ENCODE measurements around the gene PDLIM1. TPM values are rescaled to one million over a fixed set of nuclear protein-coding genes. Genes with fewer than 3 reads are reported as not detected.
A peak's percentile ranks its signal among the peaks of the same experiment; 100 is the strongest.

The PDLIM1 gene
- total RNA-seq, 4 donors from 2014 or later = 40.7 to 86.8 (median 83.4) TPM

GRCh38 chr10:95250856-95251255 lies 39.9 kb downstream of the PDLIM1 start:
- TF ChIP-seq POLR2A (IDR thresholded peaks at IDR 0.05; ENCODE audit: low read depth) = no peak
- Histone ChIP-seq H3K27me3 (no peaks in the 10 kb centered on the region), H3K27ac (replicated peaks in 1 of 4) (no peak overlapping the region), H3K36me3 (peaks cover 0 to 57% (median 2%) of the 10 kb centered on the region in 4 donors), H3K4me1 (peaks cover 19 to 37% (median 23%) of the 10 kb centered on the region in 4 donors), H3K4me3 (no peak overlapping the region), H3K9me3 (no peaks in the 10 kb centered on the region)
- peak; percentile 70 for DNase-seq (ENCODE audit: extremely low spot score)
- WGBS = 86% methylated on average over 4 of the region's 4 CpGs
- intact Hi-C loops (cut with DNase I) = no loop called here

- WGBS = 85% methylated on average over 3 of the region's 3 CpGs
- TF ChIP-seq EP300 (IDR thresholded peaks at IDR 0.05) (no peak), POLR2A (IDR thresholded peaks at IDR 0.05; ENCODE audit: low read depth) (no peak), CTCF (IDR thresholded peaks at IDR 0.05) (no peak), POLR2AphosphoS5 (IDR thresholded peaks at IDR 0.05) (no peak)
- intact Hi-C loops (cut with DNase I) = loop anchor here (5.0 kb wide), 1 partner anchor 38 kb away; no protein-coding TSS in a partner anchor
- no peak overlapping the region for H3K27ac ChIP-seq (replicated peaks in 1 of 4)
- H3K36me3 ChIP-seq = peaks cover 0 to 71% (median 8%) of the 10 kb centered on the region in 4 donors
- H3K27me3 ChIP-seq = no peaks in the 10 kb centered on the region
- H3K4me3 ChIP-seq = no peak overlapping the region
- DNase-seq (ENCODE audit: extremely low spot score) = peak; percentile 24
- H3K4me1 ChIP-seq = peaks cover 19 to 37% (median 23%) of the 10 kb centered on the region in 4 donors
- H3K9me3 ChIP-seq = no peaks in the 10 kb centered on the region
These were observed 41.3 kb downstream of the PDLIM1 start for GRCh38 chr10:95249467-95249866.

GRCh38 chr10:95248989-95249388 lies 41.8 kb downstream of the PDLIM1 start:
- peak; percentile 47 for DNase-seq (ENCODE audit: extremely low spot score)
- Histone ChIP-seq H3K4me1 (peaks cover 19 to 37% (median 23%) of the 10 kb centered on the region in 4 donors), H3K27ac (replicated peaks in 1 of 4) (no peak overlapping the region), H3K36me3 (peaks cover 0 to 76% (median 10%) of the 10 kb centered on the region in 4 donors), H3K27me3 (no peaks in the 10 kb centered on the region), H3K9me3 (no peaks in the 10 kb centered on the region), H3K4me3 (no peak overlapping the region)
- WGBS = 87% methylated on average over 3 of the region's 3 CpGs
- TF ChIP-seq CTCF (IDR thresholded peaks at IDR 0.05) = no peak
- TF ChIP-seq POLR2A (IDR thresholded peaks at IDR 0.05; ENCODE audit: low read depth) = no peak
- no peak for TF ChIP-seq POLR2AphosphoS5 (IDR thresholded peaks at IDR 0.05)
- no peak for TF ChIP-seq EP300 (IDR thresholded peaks at IDR 0.05)
- intact Hi-C loops (cut with DNase I) = loop anchor here (5.0 kb wide), 1 partner anchor 38 kb away; no protein-coding TSS in a partner anchor

- H3K27ac ChIP-seq (replicated peaks in 1 of 4) = peak overlapping the region in 3 of 4 donors; percentile 43 to 56 (median 49)
- peaks cover 19 to 37% (median 23%) of the 10 kb centered on the region in 4 donors for H3K4me1 ChIP-seq
- H3K4me3 ChIP-seq = no peak overlapping the region
- peaks cover 0 to 79% (median 13%) of the 10 kb centered on the region in 4 donors for H3K36me3 ChIP-seq
- peak; percentile 72 for DNase-seq (ENCODE audit: extremely low spot score)
- TF ChIP-seq CTCF (IDR thresholded peaks at IDR 0.05) (no peak), EP300 (IDR thresholded peaks at IDR 0.05) (no peak), POLR2AphosphoS5 (IDR thresholded peaks at IDR 0.05) (no peak), POLR2A (IDR thresholded peaks at IDR 0.05; ENCODE audit: low read depth) (no peak)
- H3K9me3 ChIP-seq = no peaks in the 10 kb centered on the region
- WGBS = 94% methylated on average over 7 of the region's 7 CpGs
- H3K27me3 ChIP-seq = no peaks in the 10 kb centered on the region
- intact Hi-C loops (cut with DNase I) = loop anchor here (2.0 to 5.0 kb wide), 2 partner anchors 39 to 115 kb away; no protein-coding TSS in a partner anchor
These were observed 42.8 kb downstream of the PDLIM1 start for GRCh38 chr10:95247881-95248583.

- intact Hi-C loops (cut with DNase I) = loop anchor here (2.0 to 5.0 kb wide), 2 partner anchors 40 to 115 kb away; no protein-coding TSS in a partner anchor
- Histone ChIP-seq H3K27me3 (no peaks in the 10 kb centered on the region), H3K9me3 (no peaks in the 10 kb centered on the region), H3K36me3 (peaks cover 0 to 81% (median 16%) of the 10 kb centered on the region in 4 donors), H3K4me3 (no peak overlapping the region), H3K4me1 (peaks cover 19 to 37% (median 23%) of the 10 kb centered on the region in 4 donors), H3K27ac (replicated peaks in 1 of 4) (peak overlapping the region; percentile 12 to 56 (median 46))
- whole genome bisulfite sequencing = 40% methylated on average over 6 of the region's 6 CpGs
- TF ChIP-seq POLR2AphosphoS5 (IDR thresholded peaks at IDR 0.05) = no peak
- TF ChIP-seq CTCF (IDR thresholded peaks at IDR 0.05) = no peak
- no peak for TF ChIP-seq EP300 (IDR thresholded peaks at IDR 0.05)
- no peak for TF ChIP-seq POLR2A (IDR thresholded peaks at IDR 0.05; ENCODE audit: low read depth)
- peak; percentile 4 for DNase-seq (ENCODE audit: extremely low spot score)
These were observed 43.5 kb downstream of the PDLIM1 start for GRCh38 chr10:95247200-95247880.

Data from esophagus muscularis mucosa (tissue), 4 donors.